Stomach (tissue), 4 donors: ENCODE data around the gene OR2T1.
"Not testable (repeated sequence)": the region's sequence is repeated elsewhere in the genome, so short reads cannot be mapped to it uniquely, and the experiment has no call there.

Experiments used
- POLR2A ChIP-seq, 4 donors: fragments of 450-650 bp; IDR thresholded peaks; one replicate each; pipeline ENCODE4 v1.6.1; 2016; ENCODE audit warnings: antibody characterized with exemption in 4 of 4, control low read depth in 2 of 4, mild to moderate bottlenecking in 1 of 4, moderate library complexity in 1 of 4
- TF ChIP-seq, protein P1 (sequence below), 7 experiments: fragments of 450-650 bp in 4 of 7; fragments of 200-600 bp in 3 of 7; sonication (generic) in 3 of 7; IDR thresholded peaks; one replicate each; pipeline ENCODE4 v1.5.1; 2016 to 2019; ENCODE audit warnings: antibody characterized with exemption in 7 of 7, control low read depth in 2 of 7, mild to moderate bottlenecking in 1 of 7

DNA sequence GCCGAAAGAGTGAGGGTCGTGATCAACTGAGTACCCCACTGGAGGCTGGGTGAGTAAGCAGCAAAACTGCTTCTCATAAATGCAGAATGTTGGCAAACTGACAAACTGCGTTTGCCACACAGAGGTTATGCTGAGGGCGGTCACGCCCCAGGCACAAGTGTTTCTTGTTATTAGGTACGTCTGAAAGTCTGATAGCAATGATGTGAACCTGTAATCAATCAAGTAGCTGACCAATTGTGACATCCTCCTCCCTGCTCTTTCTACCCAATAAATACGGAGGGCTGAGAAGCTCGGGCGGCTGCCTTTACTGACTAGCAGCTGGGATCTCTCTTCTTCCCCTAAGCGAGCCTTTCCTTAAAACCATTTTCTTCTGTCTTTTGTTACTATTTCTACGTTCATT lies 28.8 kb downstream of the OR2T1 start:
- TF ChIP-seq POLR2A (IDR thresholded peaks at IDR 0.05) = not testable (repeated sequence)
- TF ChIP-seq, protein P1, sequence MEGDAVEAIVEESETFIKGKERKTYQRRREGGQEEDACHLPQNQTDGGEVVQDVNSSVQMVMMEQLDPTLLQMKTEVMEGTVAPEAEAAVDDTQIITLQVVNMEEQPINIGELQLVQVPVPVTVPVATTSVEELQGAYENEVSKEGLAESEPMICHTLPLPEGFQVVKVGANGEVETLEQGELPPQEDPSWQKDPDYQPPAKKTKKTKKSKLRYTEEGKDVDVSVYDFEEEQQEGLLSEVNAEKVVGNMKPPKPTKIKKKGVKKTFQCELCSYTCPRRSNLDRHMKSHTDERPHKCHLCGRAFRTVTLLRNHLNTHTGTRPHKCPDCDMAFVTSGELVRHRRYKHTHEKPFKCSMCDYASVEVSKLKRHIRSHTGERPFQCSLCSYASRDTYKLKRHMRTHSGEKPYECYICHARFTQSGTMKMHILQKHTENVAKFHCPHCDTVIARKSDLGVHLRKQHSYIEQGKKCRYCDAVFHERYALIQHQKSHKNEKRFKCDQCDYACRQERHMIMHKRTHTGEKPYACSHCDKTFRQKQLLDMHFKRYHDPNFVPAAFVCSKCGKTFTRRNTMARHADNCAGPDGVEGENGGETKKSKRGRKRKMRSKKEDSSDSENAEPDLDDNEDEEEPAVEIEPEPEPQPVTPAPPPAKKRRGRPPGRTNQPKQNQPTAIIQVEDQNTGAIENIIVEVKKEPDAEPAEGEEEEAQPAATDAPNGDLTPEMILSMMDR (IDR thresholded peaks at IDR 0.05) = not testable (repeated sequence)
